ENCODE data around the gene TRIM52. TPM values are rescaled to one million over a fixed set of nuclear protein-coding genes. Genes with fewer than 3 reads are reported as not detected.

Gene TRIM52
- total and polyA plus RNA-seq, 2 of the 4 experiments (the other 2 are of a cell fraction): 2.3 to 6.9 TPM

DNA sequence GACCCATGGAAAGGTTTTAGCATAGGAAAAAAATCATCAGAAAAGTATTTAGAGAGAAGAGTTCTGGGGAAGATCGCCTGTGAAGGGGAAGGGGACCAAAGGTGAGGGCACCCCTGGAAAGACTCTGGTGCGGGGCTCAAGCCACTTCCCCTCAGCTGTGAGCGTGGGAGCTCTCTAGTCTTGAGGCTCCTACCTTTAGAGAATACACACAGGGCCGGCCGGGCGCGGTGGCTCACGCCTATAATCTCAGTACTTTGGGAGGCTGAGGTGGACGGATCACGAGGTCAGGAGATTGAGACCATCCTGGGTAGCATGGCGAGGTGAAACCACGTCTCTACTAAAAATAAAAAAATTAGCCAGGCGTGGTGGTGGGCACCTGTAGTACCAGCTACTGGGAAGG is 30.9 kb downstream of the TRIM52 start:
- Histone ChIP-seq H3K4me1 (ENCODE audit: control insufficient read depth, insufficient read depth, low read length) (no peaks in the 10 kb centered on the region), H2BK15ac (ENCODE audit: low read depth, low read length) (no peak overlapping the region), H2BK20ac (ENCODE audit: low read depth, low read length) (no peak overlapping the region), H2AFZ (replicated peaks; ENCODE audit: low read length, poor library complexity) (no peak overlapping the region), H2AK5ac (ENCODE audit: low read depth, low read length) (no peak overlapping the region), H2BK5ac (ENCODE audit: low read depth, low read length, poor library complexity, severe bottlenecking) (no peak overlapping the region), H4K20me1 (ENCODE audit: insufficient read depth, low read length) (peaks cover 17% of the 10 kb centered on the region), H4K91ac (ENCODE audit: insufficient read depth, low read depth, low read length) (no peak overlapping the region), H3K23ac (ENCODE audit: low read depth, low read length) (no peak overlapping the region), H3K36me3 (ENCODE audit: control insufficient read depth, insufficient read depth, low read length) (peaks cover 43% of the 10 kb centered on the region), H3K56ac (ENCODE audit: extremely low read depth, insufficient read depth, low read length) (no peak overlapping the region), H3K18ac (ENCODE audit: low read depth, low read length) (no peak overlapping the region), H3K9me3 (ENCODE audit: control insufficient read depth, insufficient read depth, low read length) (no peaks in the 10 kb centered on the region), H3K79me1 (ENCODE audit: low read depth in 1 of 2, low read length in 2 of 2) (peaks cover 14 to 27% of the 10 kb centered on the region in 2 experiments), H3K4ac (ENCODE audit: low read depth, low read length) (no peak overlapping the region), H3K4me3 (ENCODE audit: insufficient read depth, low read depth, low read length) (no peak overlapping the region), H3K9me1 (ENCODE audit: insufficient read depth, low read length) (peaks cover 2% of the 10 kb centered on the region; the same call in 1 of the 2 replicates), H3K9ac (ENCODE audit: low read depth, low read length) (no peak overlapping the region), H2AK9ac (replicated peaks; ENCODE audit: low read depth, low read length, poor library complexity) (no peak overlapping the region), H3K27ac (ENCODE audit: insufficient read depth, low read length) (no peak overlapping the region), H3K4me2 (ENCODE audit: low read depth, low read length) (no peak overlapping the region), H2BK120ac (ENCODE audit: low read depth, low read length) (no peak overlapping the region), H4K8ac (ENCODE audit: low read depth in 2 of 2, low read length in 2 of 2) (no peak overlapping the region), H3K14ac (replicated peaks; ENCODE audit: low read depth, low read length) (no peak overlapping the region), H4K5ac (ENCODE audit: low read depth, low read length) (no peak overlapping the region), H3K27me3 (ENCODE audit: control insufficient read depth, insufficient read depth, low read length) (no peaks in the 10 kb centered on the region)
- in situ Hi-C loops (cut with MboI; ENCODE audit: low sequenced_read_pairs) (no loop called here), intact Hi-C loops (cut with micrococcal nuclease) (no loop called here), dilution Hi-C loops (cut with HindIII; ENCODE audit: low sequenced_read_pairs, unreplicated experiment) (no loop called here)
- ChIA-PET CTCF (no interaction called here), POLR2A (ENCODE audit: unreplicated experiment) (no interaction called here)
- ATAC-seq (ENCODE audit: low read depth) (no peak), DNase-seq (no peak)
- 90% methylated on average over 2 of the region's 13 CpGs; no CpG with 5 or more reads in 1 of the 2 experiments for WGBS, 2 experiments (ENCODE audit: extremely low coverage in 2 of 2, insufficient read length in 1 of 2)
- TF ChIP-seq CHD1 (IDR thresholded peaks at IDR 0.05; ENCODE audit: low read depth, low read length) (no peak), NFE2L2 (IDR thresholded peaks at IDR 0.05; ENCODE audit: low read depth, low read length) (no peak), MAZ (IDR thresholded peaks at IDR 0.05; ENCODE audit: borderline replicate concordance, low read depth, low read length) (no peak), BHLHE40 (IDR thresholded peaks at IDR 0.05; ENCODE audit: low read depth, low read length) (no peak), FOS (IDR thresholded peaks at IDR 0.05; ENCODE audit: low read depth, low read length) (no peak), RAD21 (IDR thresholded peaks at IDR 0.05; ENCODE audit: low read length) (no peak), MAFK (IDR thresholded peaks at IDR 0.05; ENCODE audit: low read depth, low read length) (no peak), CEBPB (IDR thresholded peaks at IDR 0.05; ENCODE audit: low read depth, low read length) (no peak), RCOR1 (IDR thresholded peaks at IDR 0.05; ENCODE audit: insufficient replicate concordance, low read length) (no peak), MXI1 (IDR thresholded peaks at IDR 0.05; ENCODE audit: borderline replicate concordance, low read depth, low read length) (no peak), RFX5 (IDR thresholded peaks at IDR 0.05; ENCODE audit: low read depth, low read length) (no peak)
- TF ChIP-seq, protein P1, sequence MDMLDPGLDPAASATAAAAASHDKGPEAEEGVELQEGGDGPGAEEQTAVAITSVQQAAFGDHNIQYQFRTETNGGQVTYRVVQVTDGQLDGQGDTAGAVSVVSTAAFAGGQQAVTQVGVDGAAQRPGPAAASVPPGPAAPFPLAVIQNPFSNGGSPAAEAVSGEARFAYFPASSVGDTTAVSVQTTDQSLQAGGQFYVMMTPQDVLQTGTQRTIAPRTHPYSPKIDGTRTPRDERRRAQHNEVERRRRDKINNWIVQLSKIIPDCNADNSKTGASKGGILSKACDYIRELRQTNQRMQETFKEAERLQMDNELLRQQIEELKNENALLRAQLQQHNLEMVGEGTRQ (IDR thresholded peaks at IDR 0.05; ENCODE audit: low read depth, low read length): no peak
- TF ChIP-seq, protein P2, sequence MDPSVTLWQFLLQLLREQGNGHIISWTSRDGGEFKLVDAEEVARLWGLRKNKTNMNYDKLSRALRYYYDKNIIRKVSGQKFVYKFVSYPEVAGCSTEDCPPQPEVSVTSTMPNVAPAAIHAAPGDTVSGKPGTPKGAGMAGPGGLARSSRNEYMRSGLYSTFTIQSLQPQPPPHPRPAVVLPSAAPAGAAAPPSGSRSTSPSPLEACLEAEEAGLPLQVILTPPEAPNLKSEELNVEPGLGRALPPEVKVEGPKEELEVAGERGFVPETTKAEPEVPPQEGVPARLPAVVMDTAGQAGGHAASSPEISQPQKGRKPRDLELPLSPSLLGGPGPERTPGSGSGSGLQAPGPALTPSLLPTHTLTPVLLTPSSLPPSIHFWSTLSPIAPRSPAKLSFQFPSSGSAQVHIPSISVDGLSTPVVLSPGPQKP (IDR thresholded peaks at IDR 0.05; ENCODE audit: borderline replicate concordance, low read depth, low read length): no peak
- TF ChIP-seq, protein P3, sequence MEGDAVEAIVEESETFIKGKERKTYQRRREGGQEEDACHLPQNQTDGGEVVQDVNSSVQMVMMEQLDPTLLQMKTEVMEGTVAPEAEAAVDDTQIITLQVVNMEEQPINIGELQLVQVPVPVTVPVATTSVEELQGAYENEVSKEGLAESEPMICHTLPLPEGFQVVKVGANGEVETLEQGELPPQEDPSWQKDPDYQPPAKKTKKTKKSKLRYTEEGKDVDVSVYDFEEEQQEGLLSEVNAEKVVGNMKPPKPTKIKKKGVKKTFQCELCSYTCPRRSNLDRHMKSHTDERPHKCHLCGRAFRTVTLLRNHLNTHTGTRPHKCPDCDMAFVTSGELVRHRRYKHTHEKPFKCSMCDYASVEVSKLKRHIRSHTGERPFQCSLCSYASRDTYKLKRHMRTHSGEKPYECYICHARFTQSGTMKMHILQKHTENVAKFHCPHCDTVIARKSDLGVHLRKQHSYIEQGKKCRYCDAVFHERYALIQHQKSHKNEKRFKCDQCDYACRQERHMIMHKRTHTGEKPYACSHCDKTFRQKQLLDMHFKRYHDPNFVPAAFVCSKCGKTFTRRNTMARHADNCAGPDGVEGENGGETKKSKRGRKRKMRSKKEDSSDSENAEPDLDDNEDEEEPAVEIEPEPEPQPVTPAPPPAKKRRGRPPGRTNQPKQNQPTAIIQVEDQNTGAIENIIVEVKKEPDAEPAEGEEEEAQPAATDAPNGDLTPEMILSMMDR (conservative IDR thresholded peaks at IDR 0.05; ENCODE audit: low read depth, low read length): no peak
- no TSS peak for BruUV-seq (replicated peaks)

Data from IMR-90 (cell line).